GM23248 (cell line): ENCODE results near the gene KIF26A. TPM values are rescaled to one million over a fixed set of nuclear protein-coding genes. Genes with fewer than 3 reads are reported as not detected.

ENCODE experiments used
- DNase-seq: peaks from one replicate; pipeline ENCODE4 v3.0.0-alpha.2; 2015
- H2AFZ ChIP-seq: fragments of 200-600 bp; sonication (generic); 2 replicates; pipeline ENCODE4 v1.6.1; 2016; ENCODE audit warnings: antibody characterized with exemption
- H3F3A ChIP-seq: fragments of 200-600 bp; sonication (generic); 2 replicates; pipeline ENCODE4 v1.6.1; 2016; ENCODE audit warnings: mild to moderate bottlenecking, antibody characterized with exemption, mixed run types; ENCODE audit not compliant: insufficient read depth
- H3K27ac ChIP-seq: fragments of 200-600 bp; sonication (generic); 2 replicates; pipeline ENCODE4 v1.5.1; 2016; ENCODE audit warnings: mild to moderate bottlenecking
- H3K27me3 ChIP-seq: fragments of 200-600 bp; sonication (generic); replicated peaks from 2 replicates; pipeline ENCODE4 v1.6.1; 2016; ENCODE audit warnings: mild to moderate bottlenecking; ENCODE audit not compliant: insufficient read depth
- H3K36me3 ChIP-seq: fragments of 200-600 bp; sonication (generic); 2 replicates; pipeline ENCODE4 v1.6.1; 2016; ENCODE audit warnings: low read depth, mild to moderate bottlenecking
- H3K4me1 ChIP-seq: fragments of 200-600 bp; sonication (generic); 2 replicates; pipeline ENCODE4 v1.6.1; 2016; ENCODE audit warnings: mild to moderate bottlenecking; ENCODE audit not compliant: insufficient read depth
- H3K4me2 ChIP-seq: fragments of 200-600 bp; sonication (generic); one replicate; pipeline ENCODE4 v1.6.1; 2016; ENCODE audit warnings: mild to moderate bottlenecking; ENCODE audit not compliant: unreplicated experiment
- H3K4me3 ChIP-seq: fragments of 200-600 bp; sonication (generic); 2 replicates; pipeline ENCODE4 v1.5.1; 2016; ENCODE audit warnings: mild to moderate bottlenecking
- H3K79me2 ChIP-seq: fragments of 200-600 bp; sonication (generic); 2 replicates; pipeline ENCODE4 v1.6.1; 2016; ENCODE audit warnings: mild to moderate bottlenecking; ENCODE audit not compliant: insufficient read depth
- H3K9ac ChIP-seq: fragments of 200-600 bp; sonication (generic); 2 replicates; pipeline ENCODE4 v1.6.1; 2016; ENCODE audit warnings: mild to moderate bottlenecking
- H3K9me2 ChIP-seq: fragments of 200-600 bp; sonication (generic); 2 replicates; pipeline ENCODE4 v1.6.1; 2016; ENCODE audit warnings: mixed run types, mild to moderate bottlenecking, moderate library complexity; ENCODE audit not compliant: insufficient read depth
- H3K9me3 ChIP-seq: fragments of 200-600 bp; sonication (generic); one replicate; pipeline ENCODE4 v1.6.1; 2017; ENCODE audit warnings: low read depth
- H4K20me1 ChIP-seq: fragments of 200-600 bp; sonication (generic); 2 replicates; pipeline ENCODE4 v1.6.0; 2016; ENCODE audit not compliant: insufficient read depth
- EZH2 ChIP-seq: fragments of 200-600 bp; sonication (generic); IDR thresholded peaks from 2 replicates; pipeline ENCODE4 v1.6.1; 2018; ENCODE audit warnings: antibody characterized with exemption, mild to moderate bottlenecking; ENCODE audit not compliant: insufficient read depth, poor library complexity, severe bottlenecking
- EZH2phosphoT487 ChIP-seq: fragments of 200-600 bp; sonication (generic); IDR thresholded peaks from 2 replicates; pipeline ENCODE4 v1.6.1; 2018; ENCODE audit warnings: antibody characterized with exemption, moderate library complexity, mild to moderate bottlenecking, low read depth; ENCODE audit not compliant: insufficient read depth
- WGBS, 2 experiments: methylation state at CpG; one replicate each; pipeline ENCODE4 v1.1.6; 2015 to 2017; ENCODE audit warnings: low lambda C conversion rate in 2 of 2, low coverage in 1 of 2; ENCODE audit errors: missing lambda C conversion rate in 2 of 2; 5-methylcytosine and 5-hydroxymethylcytosine counted together
- in situ Hi-C: fragments of 300-500 bp; cut with MboI; formaldehyde crosslinking; loops from 2 replicates; pipeline ENCODE4 v1.15.0; 2020
- polyA plus RNA-seq: library from polyadenylated mRNA; unstranded; fragments of >200 nt; fragmentation: Nextera tagmentation; extraction: Ambion mirVana; gene quantifications from 2 replicates; pipeline ENCODE4 v1.2.1, GENCODE V29; 2016
- total RNA-seq: library from RNA; depleted of rRNA; stranded (reverse); fragments of >200 nt; shearing (Covaris generic); gene quantifications from 2 replicates; pipeline ENCODE4 v1.2.3, GENCODE V29; 2014

The KIF26A gene
- total and polyA plus RNA-seq, 2 experiments from 2014 or later, result not detected

DNA sequence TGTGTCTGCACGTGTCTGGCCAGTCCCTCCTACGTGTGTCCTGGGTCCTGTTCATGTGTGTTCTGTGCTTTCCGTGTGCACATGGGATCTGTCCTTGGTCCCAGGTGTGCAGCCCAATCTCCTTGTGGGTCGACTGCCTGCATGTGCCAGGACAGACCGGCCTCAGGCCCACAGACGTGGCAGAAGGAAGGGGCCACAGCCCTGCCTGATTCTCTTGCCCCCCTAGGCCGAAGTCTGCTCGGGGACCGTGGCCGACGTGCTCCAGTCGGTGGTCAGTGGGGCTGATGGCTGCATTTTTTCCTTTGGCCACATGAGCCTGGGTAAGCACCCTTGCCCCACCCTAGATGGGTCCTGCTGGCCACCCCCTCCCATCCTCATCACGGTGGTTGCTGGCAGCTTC is 34.0 kb downstream of the KIF26A start:
- in situ Hi-C loops, result no loop called here
- Histone ChIP-seq H3F3A (no peaks in the 10 kb centered on the region), H3K9me3 (no peaks in the 10 kb centered on the region), H3K27ac (no peak overlapping the region), H3K79me2 (no peaks in the 10 kb centered on the region), H4K20me1 (no peaks in the 10 kb centered on the region), H3K9me2 (no peaks in the 10 kb centered on the region), H3K9ac (no peak overlapping the region), H3K4me3 (no peak overlapping the region), H3K27me3 (no peaks in the 10 kb centered on the region), H3K36me3 (no peaks in the 10 kb centered on the region), H3K4me1 (no peaks in the 10 kb centered on the region), H2AFZ (no peak overlapping the region), H3K4me2 (no peak overlapping the region)
- no peak for TF ChIP-seq EZH2phosphoT487
- TF ChIP-seq EZH2, result no peak
- DNase-seq, result no peak
- 76 to 81% methylated on average over 12 to 13 of the region's 13 CpGs for WGBS, 2 experiments

GRCh38 chr14:104172880-104173279 is 34.5 kb downstream of the KIF26A start:
- no peaks in the 10 kb centered on the region for H3K36me3 ChIP-seq
- H3K4me2 ChIP-seq, result no peak overlapping the region
- H3K27me3 ChIP-seq, result no peaks in the 10 kb centered on the region
- no peaks in the 10 kb centered on the region for H3F3A ChIP-seq
- no peaks in the 10 kb centered on the region for H4K20me1 ChIP-seq
- DNase-seq, result no peak
- H2AFZ ChIP-seq, result no peak overlapping the region
- no peak for TF ChIP-seq EZH2phosphoT487
- no peak for TF ChIP-seq EZH2
- 77 to 78% methylated on average over 26 of the region's 27 CpGs for WGBS, 2 experiments
- H3K9me2 ChIP-seq, result no peaks in the 10 kb centered on the region
- H3K9ac ChIP-seq, result no peak overlapping the region
- no peaks in the 10 kb centered on the region for H3K9me3 ChIP-seq
- H3K27ac ChIP-seq, result no peak overlapping the region
- in situ Hi-C loops, result no loop called here
- no peaks in the 10 kb centered on the region for H3K4me1 ChIP-seq
- no peak overlapping the region for H3K4me3 ChIP-seq
- H3K79me2 ChIP-seq, result no peaks in the 10 kb centered on the region

GRCh38 chr14:104174051-104174450 is 35.7 kb downstream of the KIF26A start:
- Histone ChIP-seq H3K9ac (no peak overlapping the region), H3K9me2 (no peaks in the 10 kb centered on the region), H3F3A (no peaks in the 10 kb centered on the region), H3K27me3 (no peaks in the 10 kb centered on the region), H3K79me2 (no peaks in the 10 kb centered on the region), H3K4me3 (no peak overlapping the region), H2AFZ (no peak overlapping the region), H3K4me1 (no peaks in the 10 kb centered on the region), H3K36me3 (no peaks in the 10 kb centered on the region), H3K4me2 (no peak overlapping the region), H3K9me3 (no peaks in the 10 kb centered on the region), H4K20me1 (no peaks in the 10 kb centered on the region), H3K27ac (no peak overlapping the region)
- no peak for DNase-seq
- in situ Hi-C loops, result no loop called here
- TF ChIP-seq EZH2phosphoT487 (no peak), EZH2 (no peak)
- WGBS, 2 experiments, result 77 to 91% methylated on average over 19 to 22 of the region's 22 CpGs

GRCh38 chr14:104175041-104175440 is 36.7 kb downstream of the KIF26A start:
- H3K4me2 ChIP-seq, result no peak overlapping the region
- H3K27ac ChIP-seq, result no peak overlapping the region
- H3F3A ChIP-seq, result no peaks in the 10 kb centered on the region
- no peak overlapping the region for H3K4me3 ChIP-seq
- in situ Hi-C loops, result no loop called here
- WGBS, 2 experiments, result 86 to 88% methylated on average over 32 to 35 of the region's 35 CpGs
- H3K36me3 ChIP-seq, result no peaks in the 10 kb centered on the region
- H3K27me3 ChIP-seq, result no peaks in the 10 kb centered on the region
- DNase-seq, result no peak
- H3K9me3 ChIP-seq, result no peaks in the 10 kb centered on the region
- no peaks in the 10 kb centered on the region for H4K20me1 ChIP-seq
- H2AFZ ChIP-seq, result no peak overlapping the region
- H3K79me2 ChIP-seq, result no peaks in the 10 kb centered on the region
- H3K9me2 ChIP-seq, result no peaks in the 10 kb centered on the region
- TF ChIP-seq EZH2 (no peak), EZH2phosphoT487 (no peak)
- H3K4me1 ChIP-seq, result no peaks in the 10 kb centered on the region
- no peak overlapping the region for H3K9ac ChIP-seq

- H3K9me3 ChIP-seq, result no peaks in the 10 kb centered on the region
- in situ Hi-C loops, result no loop called here
- no peaks in the 10 kb centered on the region for H3K9me2 ChIP-seq
Observed at GRCh38 chr14:104175811-104176210, 37.4 kb downstream of the KIF26A start.

More at GRCh38 chr14:104175811-104176210, 37.4 kb downstream of the KIF26A start:
- Histone ChIP-seq H3K27me3 (no peaks in the 10 kb centered on the region), H3K4me2 (no peak overlapping the region), H3K9ac (no peak overlapping the region), H2AFZ (no peak overlapping the region), H3K4me1 (no peaks in the 10 kb centered on the region), H3K4me3 (no peak overlapping the region), H3K27ac (no peak overlapping the region), H3K36me3 (no peaks in the 10 kb centered on the region), H4K20me1 (no peaks in the 10 kb centered on the region), H3F3A (no peaks in the 10 kb centered on the region), H3K79me2 (no peaks in the 10 kb centered on the region)
- WGBS, 2 experiments, result 74 to 81% methylated on average over 24 of the region's 26 CpGs
- DNase-seq, result no peak
- no peak for TF ChIP-seq EZH2phosphoT487
- no peak for TF ChIP-seq EZH2
